Bronchus fibroblast of lung (primary cell): ENCODE data around the gene IRF6. TPM values are rescaled to one million over a fixed set of nuclear protein-coding genes. Genes with fewer than 3 reads are reported as not detected.

Experiments
- total RNA-seq: library from RNA; depleted of rRNA; stranded (reverse); fragments of >200 nt; gene quantifications from 2 replicates; pipeline ENCODE4 v1.2.3, GENCODE V29; 2015

The IRF6 gene
- total RNA-seq: 0.34 and 0.59 TPM in 2 replicates

DNA sequence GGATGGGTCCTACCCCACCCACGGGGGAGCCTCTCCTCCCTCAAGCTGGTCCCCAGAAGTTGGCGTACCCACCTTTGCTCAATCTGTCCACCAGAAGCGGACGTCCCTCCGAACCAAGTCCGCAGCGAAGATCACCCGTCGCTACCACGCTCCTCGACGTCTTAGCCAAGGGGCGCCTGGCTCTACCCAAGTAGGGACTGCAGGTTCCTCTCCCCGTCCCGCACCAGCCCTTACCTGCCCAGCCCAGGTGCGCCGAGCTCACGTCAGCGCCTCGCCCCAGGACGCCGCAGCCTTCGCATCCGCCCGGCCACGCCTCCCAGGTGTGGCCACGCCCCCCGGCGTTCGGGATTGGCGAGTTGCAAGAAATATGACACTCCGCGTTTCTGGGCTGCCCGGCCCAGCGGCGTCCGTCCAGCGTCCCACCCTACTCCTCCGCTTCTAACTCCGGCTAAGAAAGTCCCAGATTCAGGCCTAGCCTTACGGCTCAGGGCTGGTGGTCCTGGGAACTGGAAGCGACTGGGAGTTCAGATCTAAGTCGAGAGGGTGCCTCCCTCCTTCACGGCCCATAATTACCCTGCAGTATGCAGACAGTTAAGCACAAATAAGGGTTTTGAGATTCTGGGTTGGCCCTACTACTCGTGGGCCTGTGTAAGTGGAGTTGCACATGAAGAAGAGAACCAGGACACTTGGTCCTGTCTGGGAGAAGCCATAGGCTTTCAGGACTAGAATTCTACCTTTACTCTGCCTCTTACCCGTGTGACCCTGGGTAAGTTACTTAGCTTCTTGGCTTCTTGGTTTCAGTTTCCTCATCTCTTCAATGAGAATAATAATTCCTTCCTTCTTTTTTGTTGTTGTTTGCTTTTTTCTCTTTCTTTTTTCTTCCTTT is at the start of gene IRF6:
Gene IRF6 (minus strand): TSS at position 268 of the 886 bp plus-strand sequence. CDS start 4,729 bp downstream, outside the sequence.

DNA sequence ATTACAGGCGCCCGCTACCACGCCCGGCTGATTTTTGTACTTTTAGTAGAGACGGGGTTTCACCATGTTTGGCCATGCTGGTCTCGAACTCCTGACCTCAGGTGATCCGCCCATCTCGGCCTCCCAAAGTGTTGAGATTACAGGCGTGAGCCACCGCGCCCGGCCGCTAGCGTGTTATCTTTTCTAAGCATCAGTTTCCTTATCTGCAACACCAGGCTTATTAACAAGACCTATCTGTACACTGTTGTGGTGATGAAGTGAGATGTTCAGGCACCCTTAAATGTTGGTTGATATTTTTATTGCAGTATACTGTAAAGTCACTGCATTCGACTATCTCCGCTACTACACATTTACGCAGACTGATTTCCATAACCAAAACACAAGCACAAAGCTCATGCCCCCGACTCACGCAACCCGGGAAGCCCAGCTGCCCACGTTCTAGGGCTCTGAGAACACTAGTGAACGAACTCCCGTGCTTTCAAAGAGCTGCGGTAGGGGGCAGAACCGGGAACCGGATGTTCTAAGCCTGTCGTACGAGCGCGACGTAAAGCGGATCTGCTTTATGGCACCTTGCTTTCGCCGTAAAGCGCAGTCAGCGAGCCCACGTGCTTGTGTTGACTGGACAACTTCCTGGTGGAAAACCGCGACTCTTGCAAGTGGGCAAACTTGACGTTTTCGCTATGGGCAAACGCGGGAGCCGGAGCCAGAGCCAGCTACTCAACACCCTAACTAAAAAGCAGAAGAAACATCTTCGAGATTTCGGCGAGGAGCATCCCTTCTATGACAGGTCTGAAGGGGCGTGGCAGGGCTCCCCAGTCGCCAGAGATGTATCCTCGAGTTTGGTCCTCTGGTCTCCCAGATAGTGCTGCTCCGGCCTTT is 21.7 kb upstream of the IRF6 start, which contains the start of gene UTP25:
Gene UTP25 (plus strand): TSS at position 589 of the 879 bp plus-strand sequence. CDS start 92 bp downstream, at position 681.

DNA sequence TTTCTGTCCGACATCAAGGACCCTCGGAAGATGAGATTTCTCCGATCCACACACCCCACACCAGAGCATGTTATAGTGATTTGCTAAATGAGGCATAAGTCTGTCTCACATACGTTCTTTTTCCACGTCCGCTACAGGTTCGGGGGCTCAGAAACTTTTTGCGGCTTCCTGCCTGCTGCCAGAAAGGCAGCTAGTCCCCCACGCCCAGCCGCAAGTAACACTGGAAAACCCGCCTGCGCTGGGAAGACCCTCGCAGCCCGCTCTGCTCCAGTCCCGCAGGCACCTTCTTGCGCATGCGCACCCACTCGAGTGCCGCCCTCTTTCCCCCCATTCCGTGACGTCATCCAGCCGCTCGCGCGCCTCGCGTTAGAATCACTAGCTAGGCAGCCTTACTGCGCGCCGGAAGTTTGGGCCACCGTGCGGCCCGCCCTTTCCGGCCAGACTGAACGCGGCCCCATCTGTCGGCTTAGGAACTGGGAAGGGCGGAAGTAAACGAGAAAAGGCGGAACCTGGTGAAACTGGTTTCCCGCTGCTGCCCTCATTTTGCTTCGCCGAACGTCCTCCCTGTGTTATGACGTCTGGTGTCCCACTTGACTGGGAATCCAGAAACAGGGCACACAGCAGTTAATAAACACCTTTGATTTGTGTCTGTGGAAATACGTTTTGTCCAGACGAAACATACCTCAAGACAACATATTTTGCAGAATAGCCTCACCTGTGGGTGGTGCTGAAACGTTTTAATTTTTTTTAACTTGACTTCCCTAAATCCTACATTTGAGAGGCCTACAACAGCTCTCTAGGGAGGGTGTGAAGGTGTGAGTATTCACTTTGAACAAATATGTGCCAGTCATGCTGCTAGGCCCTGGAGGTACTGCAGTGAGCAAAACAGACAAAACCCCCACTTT is 21.4 kb downstream of the IRF6 start, which contains the start of gene C1orf74:
Gene C1orf74 (minus strand): TSS at position 295 of the 905 bp plus-strand sequence. CDS start 925 bp downstream, outside the sequence.

DNA sequence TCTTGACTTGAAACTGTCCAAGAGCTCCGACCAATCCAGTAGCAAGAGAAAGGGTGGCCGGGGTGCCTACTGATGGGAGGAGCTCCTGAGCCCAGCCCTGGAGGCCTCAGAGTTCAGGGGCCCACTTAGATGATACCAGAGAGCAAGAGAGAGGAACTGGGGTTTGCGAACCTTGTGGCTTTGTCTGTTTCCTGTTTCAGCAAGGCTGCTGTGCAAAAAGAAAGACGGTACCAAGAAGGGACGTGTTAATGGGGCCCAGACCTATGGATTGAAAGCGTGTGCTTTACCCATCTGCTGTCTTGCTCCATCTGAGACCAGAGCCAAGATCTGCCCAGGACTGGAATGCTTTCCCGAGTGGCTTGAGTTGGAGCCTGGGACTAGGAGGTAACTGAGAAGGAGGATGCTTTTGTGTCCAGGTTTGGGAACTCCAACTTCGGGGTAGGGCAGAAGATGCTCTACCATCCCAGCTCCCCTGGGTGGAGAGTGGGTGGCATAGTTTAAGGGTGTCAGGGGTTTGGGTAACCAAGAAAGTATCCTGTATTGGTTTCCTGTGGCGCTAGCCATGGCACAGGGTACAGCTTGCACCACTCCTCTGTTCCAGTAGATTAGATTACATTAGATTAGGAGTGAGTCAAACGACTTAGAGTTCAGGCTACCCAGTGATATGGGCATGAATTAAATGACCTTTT is 49.9 kb downstream of the IRF6 start, which contains the start of gene TRAF3IP3:
Gene TRAF3IP3 (plus strand): TSS at position 128 of the 689 bp plus-strand sequence. CDS start 3,987 bp downstream, outside the sequence.

Other genes starting within 250 kb of the IRF6 start
- 1.0 and 1.2 TPM in 2 replicates for gene CAMK1G, start 222.4 kb downstream of the IRF6 start, total RNA-seq
- gene LAMB3, start 153.7 kb downstream of the IRF6 start, total RNA-seq: 3.7 and 4.9 TPM in 2 replicates
- gene G0S2, start 130.7 kb downstream of the IRF6 start, total RNA-seq: 63.6 and 66.9 TPM in 2 replicates
- 16.6 and 20.5 TPM in 2 replicates for gene HSD11B1, start 101.3 kb downstream of the IRF6 start, total RNA-seq
- 0.15 TPM in 1 of 2 replicates, not detected in the other for gene TRAF3IP3, start 50.1 kb downstream of the IRF6 start, total RNA-seq
- 1.9 and 2.2 TPM in 2 replicates for gene C1orf74, start 21.6 kb downstream of the IRF6 start, total RNA-seq
- 4.6 and 5.0 TPM in 2 replicates for gene UTP25, start 21.8 kb upstream of the IRF6 start, total RNA-seq
- gene SYT14, start 132.1 kb upstream of the IRF6 start, total RNA-seq: under 0.01 TPM in 2 replicates